GOT3 (cell line): ENCODE measurements around the gene CUBN.
"Not testable (repeated sequence)": the region's sequence is repeated elsewhere in the genome, so short reads cannot be mapped to it uniquely, and the experiment has no call there.

Experiments used
- DNase-seq: peaks from one replicate; lab custom pipeline; 2025; ENCODE audit warnings: mixed read lengths; lab: John Stamatoyannopoulos, UW

The CUBN gene

DNA sequence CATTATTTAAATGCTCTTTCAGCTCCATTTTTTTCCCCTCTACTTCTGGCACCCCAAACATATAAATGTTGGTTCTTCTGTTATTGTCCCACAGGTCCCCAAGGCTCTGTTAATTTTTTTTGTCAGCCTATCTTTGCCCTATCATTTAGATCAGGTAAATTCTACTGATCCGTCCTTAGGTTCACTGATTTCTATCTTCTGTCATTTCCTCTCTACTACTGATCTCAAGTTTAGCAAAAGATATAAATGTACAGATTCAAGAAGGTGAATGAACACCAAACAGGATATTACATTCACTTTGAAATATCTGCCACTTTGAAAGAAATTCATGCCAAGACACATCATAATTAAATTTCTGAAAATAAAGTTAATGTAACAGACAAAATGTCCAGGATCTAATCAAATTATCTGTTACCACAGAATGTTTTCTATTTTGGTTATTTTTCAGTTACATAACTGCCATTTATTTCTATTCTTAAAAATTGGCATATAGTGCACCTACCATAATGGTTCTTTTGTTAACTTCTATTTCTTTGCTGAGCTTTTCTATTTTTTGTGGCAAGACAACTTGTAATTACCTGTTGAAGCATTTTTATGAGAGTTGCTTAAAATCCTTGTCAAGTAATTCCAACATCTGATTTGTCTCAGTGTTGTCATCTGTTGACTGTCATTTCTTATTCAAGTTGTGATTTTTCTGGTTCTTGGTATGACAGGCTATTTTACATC is 12.1 kb upstream of the CUBN start:
- DNase-seq = no peak

GRCh38 chr10:17140386-17140761 is 10.8 kb upstream of the CUBN start:
- DNase-seq = no peak

DNA sequence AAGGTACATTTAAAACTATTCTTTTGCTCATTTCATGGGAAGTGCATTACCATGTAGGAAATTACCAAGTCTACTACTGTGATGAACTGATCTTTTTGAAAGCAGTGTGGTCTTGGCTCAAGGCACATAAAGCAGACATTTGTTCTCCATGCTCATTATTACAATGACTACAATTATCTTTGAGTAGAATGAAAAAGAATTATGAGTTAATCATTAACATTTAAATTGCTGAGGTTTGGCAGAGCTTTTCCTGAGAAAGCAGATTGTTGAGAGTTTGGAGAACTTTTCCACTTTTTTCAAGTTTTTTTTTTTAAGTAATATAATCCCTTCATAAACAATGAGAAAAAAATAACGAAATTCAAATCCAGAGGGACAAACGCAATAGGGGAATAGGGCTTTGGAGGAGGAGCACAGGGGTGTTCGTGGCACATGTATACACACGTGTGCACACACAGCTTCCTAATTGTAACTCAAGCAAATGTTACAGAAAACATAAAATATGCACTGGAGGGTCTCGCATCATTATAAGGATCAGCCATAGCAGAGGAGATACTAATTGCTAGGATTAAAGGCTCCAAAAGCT is 8.9 kb upstream of the CUBN start:
- DNase-seq = no peak

- DNase-seq = no peak
Observed at GRCh38 chr10:17134737-17135260, 5.2 kb upstream of the CUBN start.

GRCh38 chr10:17134282-17134681 is 4.7 kb upstream of the CUBN start:
- DNase-seq = no peak

DNA sequence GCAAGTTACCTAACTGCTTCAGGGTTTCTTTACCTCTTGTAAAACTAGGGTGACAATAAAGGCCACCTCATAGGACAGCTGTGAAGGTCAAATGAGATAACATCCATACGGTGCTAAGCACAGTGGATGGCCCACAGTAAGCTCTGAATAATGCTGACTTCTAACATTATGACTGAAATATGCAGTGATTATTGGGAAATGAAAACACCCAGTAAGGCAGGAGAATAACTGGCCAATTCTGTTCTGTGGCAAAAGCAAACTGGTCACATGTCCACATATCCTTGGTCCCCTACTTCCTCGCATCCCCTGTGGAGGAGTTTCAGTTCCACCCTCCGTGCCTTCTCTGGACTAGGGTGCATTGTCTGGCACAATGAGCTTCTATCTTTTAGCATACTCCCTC is 1.4 kb downstream of the CUBN start:
- DNase-seq = no peak

DNA sequence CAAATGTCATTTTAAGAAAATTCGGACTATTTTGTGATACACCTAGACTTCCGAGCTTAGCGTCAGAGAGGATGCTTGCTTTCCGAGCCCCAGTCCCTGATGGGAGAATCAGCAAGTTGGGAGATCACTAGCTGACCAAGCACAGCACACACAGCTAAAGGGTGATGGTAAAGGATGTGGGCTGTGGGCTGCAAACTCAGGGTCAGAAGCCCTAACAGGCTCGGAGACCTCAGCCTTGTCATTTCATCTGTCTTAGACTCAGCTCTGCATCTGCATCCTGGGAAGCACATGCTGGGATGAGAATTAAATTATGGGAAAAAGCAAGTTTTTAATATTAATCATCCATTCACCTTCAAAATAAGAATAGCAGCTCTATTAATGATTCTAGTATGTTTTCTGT is 3.3 kb downstream of the CUBN start:
- no peak for DNase-seq

GRCh38 chr10:17125206-17125893 is 4.3 kb downstream of the CUBN start:
- DNase-seq = no peak

DNA sequence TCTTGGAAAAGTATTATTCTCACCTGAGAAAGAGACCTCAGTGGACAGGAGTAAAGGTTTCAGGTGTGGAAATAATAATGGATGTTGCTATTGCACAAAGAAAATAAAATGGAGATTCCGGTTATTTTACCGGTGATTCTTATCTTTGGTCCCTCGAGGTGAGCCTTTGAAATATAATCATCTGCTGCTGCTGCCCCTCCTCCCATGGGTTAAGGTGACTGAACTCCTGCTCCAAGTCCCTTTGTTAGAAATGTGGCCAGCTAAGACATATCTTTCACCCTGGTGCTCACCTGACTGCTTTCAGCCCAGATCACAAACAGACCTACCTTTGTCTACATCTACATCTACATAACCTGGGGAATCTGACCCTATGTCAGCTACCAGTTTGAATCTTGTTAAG is 5.7 kb downstream of the CUBN start:
- no peak for DNase-seq

- no peak for DNase-seq
Observed at GRCh38 chr10:17122726-17123661, 6.6 kb downstream of the CUBN start.

DNA sequence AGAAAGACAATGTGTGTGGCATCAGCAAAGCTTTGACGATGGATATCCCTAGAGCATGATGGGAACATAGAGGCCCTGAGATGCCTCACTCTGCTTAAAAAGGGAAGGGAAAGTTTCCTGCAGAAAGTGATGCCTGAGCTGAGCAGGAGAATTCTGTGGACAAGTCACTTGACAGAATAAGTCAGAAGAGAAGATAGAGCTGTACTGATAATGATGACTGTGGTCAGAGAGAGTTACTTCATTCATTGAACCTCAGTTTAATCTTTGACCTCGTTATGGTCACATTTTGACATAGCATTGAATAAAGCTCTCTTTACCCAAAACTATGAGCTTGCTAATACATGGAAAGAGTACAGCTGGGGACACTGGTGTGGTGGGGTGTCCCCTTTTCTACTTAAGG is 7.6 kb downstream of the CUBN start:
- DNase-seq = no peak

DNA sequence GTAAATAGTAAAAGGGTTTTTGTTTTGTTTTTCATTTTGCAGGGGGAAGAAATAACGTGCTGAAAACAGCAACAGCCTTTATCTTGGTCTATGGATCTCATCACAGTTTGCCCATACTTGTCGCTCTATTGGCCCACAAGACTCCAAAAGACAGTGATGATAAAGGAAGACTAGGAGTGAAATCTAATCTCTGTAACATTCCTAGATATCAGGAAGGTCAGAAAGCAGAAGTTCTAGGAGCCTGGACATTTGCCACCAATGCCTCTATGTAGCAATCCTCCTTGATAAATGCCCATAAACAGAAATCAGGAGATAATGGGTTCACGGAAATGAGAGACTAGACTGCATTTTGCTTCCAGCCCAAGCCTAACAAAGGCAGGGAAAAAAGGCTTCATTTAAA is 8.9 kb downstream of the CUBN start:
- no peak for DNase-seq

DNA sequence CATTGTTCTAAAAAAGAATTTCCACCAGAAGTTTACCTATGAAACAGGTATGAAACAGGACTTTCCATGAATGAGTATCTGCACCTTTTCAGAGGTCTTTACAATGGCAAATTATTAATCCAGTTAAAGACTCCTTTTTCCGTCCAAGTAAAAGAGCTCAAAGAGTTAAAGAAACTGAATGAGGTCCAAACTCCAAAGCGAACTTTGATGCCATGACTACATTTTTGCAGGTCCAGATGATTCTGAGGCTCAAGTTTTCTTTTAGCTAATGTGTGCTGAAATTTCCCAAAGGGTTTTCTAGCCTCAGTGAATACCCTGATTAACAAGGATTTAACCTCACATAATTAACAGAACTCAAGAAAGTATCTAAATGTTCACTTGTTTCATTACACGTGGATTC is 9.8 kb downstream of the CUBN start:
- DNase-seq = no peak

GRCh38 chr10:17116193-17116592 is 13.4 kb downstream of the CUBN start:
- no peak for DNase-seq

DNA sequence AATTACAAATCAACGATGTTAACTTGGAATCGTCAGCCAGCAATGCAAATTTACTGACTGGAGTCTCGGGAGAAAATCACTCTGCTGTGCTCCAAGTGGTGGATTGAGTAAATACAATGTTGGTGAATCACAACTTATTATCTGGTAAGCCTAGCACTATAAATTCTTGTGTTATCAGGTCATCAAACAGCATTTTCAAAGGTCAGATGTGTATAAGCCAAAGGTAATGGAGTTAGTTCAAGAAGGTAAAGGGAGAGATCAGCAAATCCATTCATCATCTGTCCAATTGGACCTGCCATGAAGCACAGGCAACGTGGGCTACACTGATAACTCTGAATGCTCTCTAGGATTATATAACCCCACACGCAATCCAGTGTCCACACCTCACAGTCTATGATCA is 13.9 kb downstream of the CUBN start:
- no peak for DNase-seq

DNA sequence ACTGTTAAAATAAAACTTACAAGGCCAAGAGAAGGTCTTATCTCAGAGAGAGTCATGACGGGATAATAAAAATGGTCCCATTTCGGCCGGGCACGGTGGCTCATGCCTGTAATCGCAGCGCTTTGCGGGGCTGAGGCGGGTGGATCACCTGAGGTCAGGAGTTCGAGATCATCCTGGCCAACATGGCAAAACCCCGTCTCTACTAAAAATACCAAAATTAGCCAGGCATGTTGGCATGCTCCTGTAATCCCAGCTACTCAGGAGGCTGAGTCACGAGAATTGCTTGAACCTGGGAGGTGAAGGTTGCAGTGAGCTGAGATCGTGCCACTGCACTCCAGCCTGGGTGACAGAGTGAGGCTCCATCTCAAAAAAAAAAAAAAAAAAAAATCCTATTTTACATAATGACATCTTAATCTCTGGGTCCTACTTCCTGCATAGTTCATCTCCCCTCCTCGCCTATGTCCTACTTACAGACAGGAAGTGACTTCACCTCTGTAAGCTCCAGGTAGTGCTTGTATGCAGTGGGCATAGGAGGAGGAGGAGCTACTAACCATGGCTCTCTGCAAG is 14.7 kb downstream of the CUBN start:
- DNase-seq = not testable (repeated sequence)

DNA sequence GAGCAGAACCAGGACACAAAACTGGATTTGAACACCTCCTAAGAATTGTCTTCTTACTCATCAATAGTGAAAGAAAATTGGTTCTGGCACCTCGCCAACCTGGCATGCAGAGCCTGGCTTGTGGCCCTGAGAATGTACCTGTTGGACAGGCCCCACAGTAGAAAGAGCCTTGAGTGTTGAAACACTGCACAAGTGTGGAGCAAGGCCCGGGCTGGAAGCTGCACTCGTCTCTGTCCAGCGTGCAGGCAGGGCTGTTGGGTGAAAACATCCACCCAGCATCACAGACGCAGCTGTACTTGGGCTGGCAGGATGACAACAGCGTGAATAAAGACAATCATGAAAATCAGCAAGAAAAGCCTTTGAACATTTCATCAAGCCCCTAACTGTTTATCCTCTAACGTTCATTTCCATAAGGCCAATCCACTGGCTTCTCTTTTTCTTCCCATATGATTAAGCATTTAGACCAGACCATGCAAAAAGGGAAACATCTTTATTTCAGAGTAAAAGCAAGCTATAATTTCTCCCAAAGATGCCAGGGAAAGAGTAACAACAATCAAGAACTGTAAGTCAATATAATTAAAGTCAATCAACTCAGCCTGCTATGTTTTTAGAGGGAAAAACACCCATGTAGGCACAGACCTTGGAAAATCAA is 15.6 kb downstream of the CUBN start:
- DNase-seq = no peak

GRCh38 chr10:17113346-17113745 is 16.3 kb downstream of the CUBN start:
- DNase-seq = no peak

DNA sequence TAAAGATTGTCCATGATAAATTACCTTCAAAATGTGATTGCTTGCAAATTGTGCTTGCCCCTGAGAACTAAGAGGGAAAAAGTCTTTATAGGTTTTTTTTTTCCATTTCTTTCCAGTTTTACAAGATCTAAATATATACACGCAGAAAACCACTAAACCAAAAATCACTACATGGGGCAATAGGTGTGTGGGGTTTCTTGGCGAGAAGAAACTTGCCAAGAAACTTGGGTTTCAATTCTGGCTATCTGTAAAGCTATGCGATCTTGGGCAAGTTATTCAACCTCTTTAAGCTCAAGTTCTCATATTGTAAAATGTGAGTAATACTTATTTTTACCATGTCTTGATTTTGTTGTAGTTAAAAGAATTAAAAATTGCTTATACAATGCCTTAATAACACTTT is 17.0 kb downstream of the CUBN start:
- no peak for DNase-seq

GRCh38 chr10:17109475-17110207 is 20.0 kb downstream of the CUBN start:
- no peak for DNase-seq

- DNase-seq = no peak
Observed at GRCh38 chr10:17109046-17109445, 20.6 kb downstream of the CUBN start.
